Stimulated activated CD8-positive, alpha-beta memory T cell treated with anti-CD3 and anti-CD28 coated beads, Interleukin-2, amount 100 ng/mL, for 48 hours (primary cell): Measurements from ENCODE around the gene DLGAP1.

Experiments
- DNase-seq, 2 donors: peaks; one replicate each; pipeline ENCODE4 v3.0.0-alpha.2; 2020; ENCODE audit warnings: low read depth in 2 of 2

The DLGAP1 gene

DNA sequence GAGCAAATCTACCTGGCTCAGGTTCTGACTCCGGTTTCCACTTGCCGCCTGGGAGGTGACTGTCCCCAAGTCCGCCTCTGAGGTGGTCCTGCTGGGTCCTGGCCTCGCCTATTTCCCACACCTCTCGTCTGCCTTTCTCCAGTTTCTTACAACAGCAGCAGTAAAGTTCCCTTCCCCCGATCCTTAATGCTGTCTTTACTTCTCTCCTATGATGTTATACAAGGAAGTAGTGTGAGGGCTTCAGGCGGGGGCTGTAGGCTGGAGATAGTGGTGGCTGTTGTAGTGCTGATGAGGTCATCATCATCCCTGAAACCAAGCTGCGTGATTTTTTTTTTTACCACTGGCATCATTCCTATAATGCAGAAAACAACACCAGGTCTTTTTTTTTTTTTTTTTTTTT lies 986.3 kb downstream of the DLGAP1 start:
- DNase-seq: no peak

DNA sequence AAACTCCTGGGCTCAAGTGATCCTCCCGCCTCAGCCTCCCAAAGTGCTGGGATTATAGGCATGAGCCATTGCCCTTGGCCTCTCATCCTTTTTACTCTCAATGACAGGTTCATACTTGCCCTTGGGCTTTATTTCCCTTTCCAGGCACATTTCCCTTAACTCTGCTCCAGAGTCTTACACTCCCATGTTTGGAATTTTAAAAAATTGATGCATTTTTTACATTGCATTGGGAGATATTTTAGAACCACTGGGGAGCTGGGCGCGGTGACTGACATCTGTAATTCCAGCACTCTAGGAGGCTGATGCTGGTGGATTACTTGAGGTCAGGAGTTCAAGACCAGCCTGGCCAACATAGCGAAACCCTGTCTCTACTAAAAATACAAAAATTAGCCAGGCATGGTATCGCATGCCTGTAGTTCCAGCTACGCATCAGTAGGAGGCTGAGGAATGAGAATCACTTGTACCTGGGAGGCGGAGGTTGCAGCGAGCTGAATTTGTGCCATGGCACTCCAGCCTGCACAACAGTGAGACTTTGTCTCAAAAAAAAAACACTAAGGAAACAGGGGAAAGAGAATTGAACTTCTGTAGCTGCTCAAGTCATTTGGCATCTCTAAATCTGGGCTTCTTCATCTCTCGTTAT lies 986.9 kb downstream of the DLGAP1 start:
- DNase-seq: no peak

DNA sequence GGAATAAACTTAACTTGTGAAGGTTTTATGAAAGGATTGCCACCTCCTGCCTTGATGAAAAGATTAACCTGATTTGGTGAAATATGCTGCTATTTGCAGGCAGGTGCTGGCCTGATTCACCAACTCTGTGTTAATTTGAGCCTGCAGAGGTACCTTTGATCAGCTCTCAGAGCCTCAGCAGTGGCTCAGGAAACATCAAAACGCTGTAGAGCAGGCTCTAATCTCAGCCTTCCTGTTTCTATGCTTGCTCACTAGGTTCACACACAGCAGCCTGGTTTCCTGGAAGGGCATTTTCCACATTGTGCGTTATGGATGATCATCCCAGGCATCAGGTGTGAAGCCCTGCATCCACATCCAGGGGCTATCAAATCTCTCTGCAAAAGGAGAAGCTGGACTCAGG lies 988.2 kb downstream of the DLGAP1 start:
- no peak for DNase-seq

DNA sequence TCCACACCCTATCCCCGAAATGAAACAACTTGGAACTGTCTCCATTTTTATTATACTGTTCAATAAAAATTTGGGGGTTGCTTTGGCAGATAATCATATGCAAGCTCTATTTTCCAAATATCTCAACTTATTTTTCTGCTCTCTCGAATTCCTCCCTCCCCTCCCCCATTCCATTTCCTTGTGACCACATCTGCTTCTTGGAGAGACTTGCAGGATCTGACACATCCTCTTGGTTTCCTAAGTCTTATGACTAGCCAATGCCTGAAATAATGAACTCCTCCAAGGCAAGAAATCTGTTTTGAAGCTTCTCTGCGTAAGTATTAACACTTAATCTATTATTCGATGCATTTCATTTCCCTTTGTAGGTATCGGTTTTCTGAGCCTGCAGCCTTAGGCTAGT lies 989.1 kb downstream of the DLGAP1 start:
- DNase-seq: no peak

DNA sequence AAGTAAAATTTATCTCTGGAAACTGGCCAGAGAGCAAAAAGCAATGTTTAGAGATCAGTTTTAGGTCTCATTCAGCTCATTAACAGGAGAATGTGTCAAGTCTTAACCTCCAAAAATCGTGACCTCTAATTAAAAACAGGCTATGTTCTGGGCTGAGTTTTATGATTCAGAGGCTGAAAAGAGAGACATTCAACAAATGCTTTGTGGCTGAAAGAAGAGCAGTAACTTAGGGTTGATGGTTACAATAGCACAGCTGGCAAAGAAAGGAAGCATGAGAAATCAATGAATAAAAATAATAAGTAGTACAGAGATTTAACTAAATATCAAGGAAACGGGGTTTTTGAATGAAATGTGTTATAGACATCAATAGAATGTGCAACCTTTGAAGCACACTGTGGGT lies 992.1 kb downstream of the DLGAP1 start:
- DNase-seq: no peak

DNA sequence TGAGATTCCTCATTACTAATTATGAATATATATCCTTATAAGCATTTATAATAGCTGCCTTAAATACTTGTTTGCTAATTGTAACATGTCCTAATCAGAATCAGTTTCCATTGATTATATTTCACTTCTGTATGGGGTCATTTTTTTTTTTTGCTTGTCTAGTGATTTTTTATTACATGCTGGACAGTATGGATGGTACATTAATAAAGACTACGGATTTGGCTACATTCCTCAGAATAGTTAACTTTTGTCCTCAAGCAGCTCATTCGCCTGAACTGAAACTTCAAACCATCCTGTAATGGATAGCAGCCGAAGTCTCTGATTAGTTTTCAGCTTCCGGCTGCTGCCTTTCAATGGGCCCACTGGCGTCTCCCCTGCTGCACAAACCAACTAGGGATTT lies 993.4 kb downstream of the DLGAP1 start:
- DNase-seq: no peak

DNA sequence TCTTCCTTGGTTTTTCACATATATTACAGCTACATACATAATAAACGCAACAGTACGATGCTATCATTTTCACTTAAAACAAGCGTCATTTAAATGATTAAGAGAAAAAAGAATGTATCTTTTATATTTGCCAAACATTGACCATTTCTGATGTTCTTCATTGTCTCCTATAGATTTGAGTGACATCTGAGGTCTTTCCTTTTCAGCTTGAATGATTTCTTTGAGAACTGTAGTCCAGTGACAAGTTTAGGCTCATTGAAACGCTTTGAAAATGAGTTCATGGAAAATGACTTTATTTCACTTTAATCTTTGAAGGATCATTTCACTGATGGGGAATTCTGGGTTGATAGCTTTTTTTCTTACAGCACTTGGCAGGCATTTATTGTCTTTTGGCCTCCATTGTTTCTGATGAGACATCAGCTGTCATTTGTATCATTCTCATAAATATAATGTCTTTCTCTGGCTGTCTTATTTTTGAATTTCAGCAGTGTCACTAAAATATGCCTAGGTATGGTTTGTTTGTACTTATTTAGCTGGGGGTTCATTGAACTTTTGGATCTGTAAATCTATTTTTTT lies 994.2 kb downstream of the DLGAP1 start:
- no peak for DNase-seq

DNA sequence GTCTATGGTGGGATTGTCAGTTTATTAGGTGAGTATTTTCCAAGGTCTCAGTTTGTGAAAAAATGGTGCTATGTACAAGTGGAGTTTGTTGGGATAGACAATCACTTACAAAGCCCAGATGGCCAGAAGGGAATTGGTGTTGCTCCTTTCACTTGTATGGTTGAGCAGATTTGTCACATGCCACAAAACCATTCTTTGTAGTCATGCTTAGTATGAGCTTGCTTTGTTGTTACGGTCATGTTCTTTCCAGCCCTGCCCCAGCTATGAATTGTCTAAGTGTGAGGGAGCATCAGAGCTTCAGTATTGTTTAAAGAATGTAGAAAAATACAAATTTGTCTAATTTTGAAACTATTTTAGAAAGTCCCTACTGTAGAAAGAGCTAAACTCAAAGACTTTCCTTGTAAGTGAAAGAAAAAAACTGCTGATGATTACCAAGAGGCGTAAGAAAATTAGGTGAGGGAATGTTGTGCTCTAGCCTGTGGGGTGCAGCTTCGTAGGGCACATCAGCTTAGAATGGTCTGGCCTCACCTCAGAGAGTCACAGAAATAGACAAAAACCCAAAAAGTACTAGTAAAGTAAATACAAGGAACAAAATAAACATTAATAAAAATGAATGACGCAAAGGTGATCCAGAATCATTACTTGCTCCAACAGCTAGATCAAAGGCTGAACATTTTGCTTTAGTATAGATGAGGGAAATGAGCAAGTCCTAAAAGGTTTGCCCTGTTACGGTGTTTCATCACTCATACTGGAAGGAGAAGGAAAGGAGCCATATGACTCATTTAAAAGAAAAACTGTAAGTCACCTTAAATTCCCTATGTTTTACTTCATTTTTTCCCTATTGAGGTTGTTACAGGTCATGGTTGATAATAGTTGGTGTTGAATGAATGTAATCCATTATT lies 995.9 kb downstream of the DLGAP1 start:
- DNase-seq: no peak

DNA sequence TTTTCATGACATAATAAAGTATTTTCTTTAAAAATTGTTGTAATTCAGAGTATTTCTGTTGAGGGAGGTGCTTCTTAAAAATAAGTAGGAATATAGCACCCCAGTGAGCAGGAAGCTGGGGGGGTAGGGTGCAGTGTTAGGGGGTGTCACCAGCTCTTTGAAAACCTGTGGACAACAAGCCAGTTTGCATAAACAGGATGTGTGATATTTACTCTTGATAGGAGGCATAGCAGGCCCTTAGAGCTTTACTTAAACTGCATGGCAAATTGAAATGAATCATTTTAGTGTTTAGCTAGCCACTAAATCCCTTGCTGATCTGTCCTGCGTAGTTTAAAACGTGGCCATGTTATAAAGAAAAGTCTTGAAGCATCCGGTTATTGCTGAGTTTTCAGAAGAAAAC lies 996.7 kb downstream of the DLGAP1 start:
- no peak for DNase-seq

DNA sequence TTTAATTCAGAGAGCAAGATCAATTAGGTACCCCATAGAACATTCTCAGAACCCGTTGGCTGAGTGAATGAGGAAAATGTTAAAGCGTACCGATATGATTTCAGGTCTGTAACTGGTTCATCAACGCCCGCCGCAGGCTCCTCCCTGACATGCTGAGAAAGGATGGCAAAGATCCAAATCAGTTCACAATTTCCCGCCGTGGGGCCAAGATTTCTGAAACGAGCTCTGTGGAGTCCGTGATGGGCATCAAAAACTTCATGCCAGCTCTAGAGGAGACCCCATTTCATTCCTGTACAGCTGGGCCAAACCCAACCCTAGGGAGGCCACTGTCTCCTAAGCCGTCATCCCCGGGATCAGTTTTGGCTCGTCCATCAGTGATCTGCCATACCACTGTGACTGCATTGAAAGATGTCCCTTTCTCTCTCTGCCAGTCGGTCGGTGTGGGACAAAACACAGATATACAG lies 997.8 kb downstream of the DLGAP1 start:
- no peak for DNase-seq

DNA sequence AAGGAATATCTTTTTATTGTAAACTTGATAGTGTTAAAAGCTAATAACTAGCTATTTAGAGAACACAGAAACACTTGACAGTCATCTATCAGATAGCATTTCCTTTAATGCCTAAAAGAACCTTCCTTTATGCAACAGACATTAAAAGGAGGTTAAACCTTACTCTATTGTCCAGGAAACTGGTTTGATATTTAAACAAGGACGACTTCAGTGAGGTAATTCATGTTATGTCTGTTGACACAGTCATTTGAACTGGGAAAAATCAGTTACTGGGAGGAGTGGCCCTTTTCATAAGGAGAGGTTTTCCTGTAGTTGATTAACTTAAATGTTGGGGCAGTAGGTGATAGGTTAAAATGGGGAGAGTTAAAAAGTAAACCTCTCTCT lies 998.4 kb downstream of the DLGAP1 start:
- DNase-seq: no peak

DNA sequence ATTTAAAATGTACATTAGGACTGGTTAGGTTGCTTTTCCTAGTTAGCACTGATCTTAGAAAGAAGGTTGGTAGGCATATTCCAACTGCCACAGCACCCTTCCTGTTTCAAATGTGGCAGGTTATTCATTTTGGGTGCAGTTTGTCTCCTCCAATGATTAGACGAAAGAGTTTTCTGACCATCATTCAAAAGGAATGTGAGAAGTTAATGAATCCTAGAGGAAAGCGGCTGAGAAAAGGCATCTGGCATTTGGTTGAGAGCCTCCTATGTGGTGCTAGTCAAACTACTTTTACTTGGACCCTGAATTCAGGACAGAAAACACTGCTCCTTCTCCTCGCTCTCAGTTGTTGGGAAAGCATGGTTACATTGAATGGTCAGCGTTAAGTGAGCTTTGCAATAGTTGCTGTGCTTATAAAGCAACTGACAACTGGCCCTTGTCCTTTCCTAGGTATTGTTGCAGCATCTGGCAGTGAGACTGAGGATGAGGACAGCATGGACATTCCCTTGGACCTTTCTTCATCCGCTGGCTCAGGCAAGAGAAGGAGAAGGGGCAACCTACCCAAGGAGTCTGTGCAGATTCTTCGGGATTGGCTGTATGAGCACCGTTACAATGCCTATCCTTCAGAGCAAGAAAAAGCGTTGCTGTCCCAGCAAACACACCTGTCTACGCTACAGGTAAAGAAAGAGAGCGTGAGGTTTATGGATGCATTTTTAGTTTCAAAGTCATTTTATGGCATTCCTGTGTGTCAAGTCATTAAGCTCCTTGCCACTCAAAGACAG lies 999.0 kb downstream of the DLGAP1 start:
- no peak for DNase-seq

DNA sequence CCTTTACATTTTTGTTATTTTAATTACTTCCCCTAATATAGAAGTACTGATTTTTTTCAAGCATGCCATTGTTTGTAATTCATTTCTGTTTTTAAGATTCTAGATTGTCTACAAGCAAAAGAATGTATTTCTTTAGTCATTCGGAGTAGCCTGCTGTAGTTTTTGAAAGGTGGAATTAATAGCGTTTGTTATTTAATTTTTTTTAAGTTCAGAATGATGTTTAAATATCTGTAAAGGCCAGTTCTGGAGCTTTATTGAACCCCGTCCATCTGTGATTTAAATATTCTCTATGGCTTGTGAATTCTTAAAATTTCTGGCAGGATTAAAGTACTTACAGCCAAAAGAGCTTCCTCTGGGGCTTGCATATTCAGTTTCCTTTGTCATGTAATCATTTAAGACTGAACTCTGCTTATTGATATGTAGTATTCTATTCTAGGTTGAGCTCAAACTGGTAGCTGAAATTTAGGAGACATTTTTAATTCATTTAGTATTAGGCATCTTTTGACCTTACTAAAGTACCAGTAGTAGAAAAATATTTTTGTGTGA lies 999.9 kb downstream of the DLGAP1 start:
- no peak for DNase-seq

DNA sequence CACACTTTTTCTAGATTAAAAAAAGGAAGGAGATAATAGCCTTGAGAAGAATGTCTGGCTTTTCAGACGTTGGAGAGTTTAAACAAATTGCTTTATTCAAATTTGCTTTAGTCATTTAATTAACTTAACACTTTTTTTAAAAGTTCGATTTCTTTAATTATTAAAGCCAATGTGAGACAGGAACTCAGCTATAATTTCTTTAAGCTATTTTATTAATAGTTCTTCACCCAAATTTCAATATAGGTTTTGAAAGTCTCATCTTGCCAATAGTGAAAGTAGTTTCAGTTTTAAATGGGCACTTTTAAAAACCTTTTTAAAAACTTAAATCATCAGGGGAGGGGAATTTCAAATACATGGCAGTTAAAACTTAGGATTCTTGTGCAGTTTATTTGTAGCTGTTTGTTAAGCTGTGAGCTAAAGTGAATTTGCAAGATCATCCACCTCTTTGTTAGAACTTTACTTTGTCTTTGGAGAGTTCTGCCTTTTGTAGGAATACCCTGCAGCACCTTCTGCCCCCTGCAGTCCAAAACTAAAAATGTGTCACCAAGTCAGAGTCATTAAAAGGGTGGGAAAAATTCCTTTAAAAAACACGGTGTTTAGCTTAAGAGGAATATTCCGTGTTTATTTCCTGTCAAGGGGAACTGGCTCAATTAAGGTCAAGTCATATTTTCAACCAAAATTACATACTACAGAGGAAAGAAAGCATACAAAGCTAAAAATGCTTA lies 1000.6 kb downstream of the DLGAP1 start:
- no peak for DNase-seq

DNA sequence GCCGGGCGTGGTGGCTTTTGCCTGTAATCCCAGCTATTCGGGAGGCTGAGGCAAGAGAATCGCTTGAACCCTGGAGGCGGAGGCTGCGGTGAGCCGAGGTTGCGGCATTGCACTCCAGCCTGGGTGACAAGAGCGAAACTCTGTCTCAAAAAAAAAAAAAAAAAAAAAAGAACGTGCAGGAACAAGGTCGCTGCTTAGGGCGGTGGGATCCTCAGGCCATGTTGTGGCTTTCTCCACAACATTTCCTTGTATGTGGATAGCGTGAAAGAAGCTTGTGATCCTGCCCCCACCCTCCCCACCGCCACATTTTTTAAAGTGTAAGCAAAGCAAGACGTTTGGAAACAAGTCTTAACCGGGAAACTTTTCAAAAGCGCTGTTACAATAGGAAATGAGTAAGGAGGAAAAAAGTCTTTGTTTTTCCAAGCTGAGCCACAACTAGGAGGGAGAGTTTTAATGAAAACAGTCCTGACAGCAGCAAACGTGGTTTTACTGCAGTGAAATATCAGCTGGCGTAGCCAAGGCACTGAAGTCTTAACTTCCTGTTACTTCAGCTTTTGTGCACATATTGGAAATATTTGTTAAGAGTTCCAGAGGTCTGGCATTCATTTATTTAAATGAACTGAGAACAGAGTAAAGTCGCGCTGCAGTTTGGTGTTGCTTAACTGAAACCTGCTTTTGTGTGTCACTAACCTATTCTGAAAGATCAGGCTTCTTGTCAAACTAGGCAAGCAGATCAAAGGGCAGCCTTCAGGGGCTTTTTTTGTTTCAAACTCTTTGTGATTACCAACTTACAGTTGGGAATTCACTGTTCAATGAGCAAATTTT lies 1001.4 kb downstream of the DLGAP1 start:
- DNase-seq: peak in 1 of 2 donors; percentile 11

DNA sequence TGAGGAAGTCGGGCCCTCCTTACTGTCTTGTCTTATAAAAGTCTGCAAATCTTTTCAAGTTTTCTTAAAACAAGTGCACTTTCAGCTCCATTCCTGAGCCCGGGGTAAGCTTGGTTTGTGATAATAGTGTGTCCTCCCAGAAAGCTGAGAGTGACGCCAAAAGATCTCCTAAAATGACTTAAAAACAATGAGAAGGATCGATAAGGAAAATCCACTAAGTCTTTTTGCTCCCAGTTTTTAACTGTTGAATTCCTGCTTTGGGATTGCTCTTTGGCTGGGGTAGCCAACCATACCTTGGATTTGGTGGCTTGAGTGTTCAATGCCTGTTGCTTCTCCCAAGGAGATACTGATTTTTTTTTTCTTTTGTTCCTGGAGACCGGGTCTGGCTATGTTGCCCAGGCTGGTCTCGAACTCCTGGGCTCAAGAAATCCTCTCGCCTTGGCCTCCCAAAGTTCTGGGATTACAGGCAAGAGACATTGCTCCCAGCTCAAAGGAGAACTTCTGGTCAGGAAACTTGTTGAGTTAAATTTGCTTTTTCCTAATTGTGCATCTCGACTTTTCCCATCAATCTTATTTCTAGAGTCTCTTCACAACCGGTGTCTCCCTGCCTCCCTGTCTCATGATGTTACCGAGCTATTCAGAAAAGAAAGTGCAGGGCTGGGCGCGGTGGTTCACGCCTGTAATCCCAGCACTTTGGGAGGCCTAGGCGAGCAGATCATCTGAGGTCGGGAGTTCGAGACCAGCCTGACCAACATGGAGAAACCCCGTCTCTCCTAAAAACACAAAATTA lies 1002.2 kb downstream of the DLGAP1 start:
- DNase-seq: no peak

DNA sequence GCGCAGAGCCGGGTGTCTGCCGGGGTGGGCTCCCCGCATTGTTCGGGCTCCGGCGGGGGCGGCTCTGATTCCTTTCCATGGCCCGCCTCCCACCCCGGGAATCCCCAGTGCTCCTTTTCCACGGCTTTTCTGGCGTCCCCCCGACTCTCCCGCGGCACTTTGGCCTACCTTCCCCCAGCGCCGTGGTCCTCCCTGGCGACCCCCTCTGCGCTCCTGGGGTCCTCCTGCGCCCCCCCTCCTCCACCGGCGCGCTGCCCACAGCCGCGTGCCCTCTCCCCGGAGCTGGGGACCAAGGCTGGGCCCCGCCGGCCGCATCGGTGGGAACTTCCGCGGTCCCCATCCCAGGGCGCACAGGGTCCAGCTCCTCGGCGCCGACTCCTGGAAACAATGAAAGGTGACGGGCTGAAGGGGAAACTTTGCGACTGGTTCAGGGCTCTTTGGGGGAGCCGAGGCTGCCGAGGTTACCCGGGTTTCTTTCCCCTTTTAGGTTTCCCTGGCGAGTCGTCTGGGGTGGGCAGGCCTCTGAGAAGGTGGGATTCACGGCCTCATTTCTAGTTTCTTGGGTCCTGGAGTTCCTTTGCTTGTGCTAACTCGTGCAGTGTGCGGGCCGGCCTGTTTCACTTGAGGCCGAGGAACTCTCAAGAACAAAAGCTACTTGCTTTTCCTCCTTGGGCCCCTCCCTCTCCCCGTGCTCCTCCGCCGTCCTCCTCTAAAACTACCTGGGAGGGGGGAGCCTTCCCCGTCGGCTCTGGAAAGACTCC lies 1002.9 kb downstream of the DLGAP1 start:
- DNase-seq: peak; percentile 17 to 23

DNA sequence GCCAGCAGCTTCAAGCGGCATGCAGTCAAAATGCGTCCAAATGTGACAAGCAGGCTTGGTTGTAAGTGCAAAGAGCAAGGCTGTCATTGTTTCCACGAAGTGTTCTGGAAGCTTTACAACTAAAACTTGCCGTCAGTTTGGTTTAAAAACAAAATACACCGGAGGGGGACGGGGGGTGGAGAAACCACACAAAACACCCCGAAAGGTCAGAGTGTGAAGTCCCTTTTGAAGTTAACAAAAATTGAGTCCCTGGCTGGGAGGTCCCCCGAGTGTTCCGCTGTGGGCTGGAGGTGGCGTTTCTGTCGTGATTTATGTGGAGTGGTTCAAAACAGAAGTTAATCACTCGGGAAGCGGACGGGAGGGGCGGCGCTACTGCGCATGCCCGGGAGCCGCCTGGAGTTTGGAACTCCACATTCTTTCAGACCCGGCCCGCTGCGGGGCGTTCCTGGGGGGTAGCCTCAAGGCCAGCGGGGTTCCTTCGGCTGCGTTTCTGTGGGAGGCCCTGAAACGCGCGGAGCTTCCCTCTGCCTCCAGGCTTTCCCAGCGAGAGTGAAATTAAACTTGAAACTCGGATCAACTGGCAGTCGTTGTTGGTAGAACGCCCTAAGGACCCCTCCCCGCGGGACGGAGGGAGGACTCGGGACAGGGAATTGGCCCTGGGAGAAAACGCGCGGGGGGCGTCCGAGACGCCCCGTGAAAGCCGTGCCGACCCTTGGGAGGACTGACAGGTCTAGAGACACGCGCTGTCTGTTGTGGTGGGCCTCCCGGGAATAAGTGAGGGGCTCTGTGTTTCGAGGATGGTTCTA lies 1003.7 kb downstream of the DLGAP1 start:
- peak; percentile 83 to 86 for DNase-seq
